K562 (cell line): ENCODE data around the gene AIRE. TPM values are rescaled to one million over a fixed set of nuclear protein-coding genes. Genes with fewer than 3 reads are reported as not detected.
A peak's percentile ranks its signal among the peaks of the same experiment; 100 is the strongest.

Experiments
- CBFB ChIP-seq: sonication (generic); formaldehyde crosslinking; IDR thresholded peaks from 2 replicates; pipeline ENCODE4 v1.4.0; 2020; ENCODE audit warnings: mild to moderate bottlenecking, missing genetic modification reagents
- CBX2 ChIP-seq: fragments of 200-600 bp; sonication (generic); IDR thresholded peaks from one replicate; pipeline ENCODE4 v1.6.1; 2012; ENCODE audit warnings: mild to moderate bottlenecking, low read length, inconsistent platforms; ENCODE audit not compliant: insufficient read depth, poor library complexity, severe bottlenecking
- ELF1 ChIP-seq: fragments of 200-800 bp; sonication (Bioruptor generic); IDR thresholded peaks from 2 replicates; pipeline ENCODE4 v1.6.1; 2016; ENCODE audit warnings: missing genetic modification characterization, missing compliant biosample characterization
- ETV1 ChIP-seq: fragments of 450-650 bp; conservative IDR thresholded peaks from 2 replicates; pipeline ENCODE4 v1.6.1; 2016; ENCODE audit warnings: missing genetic modification characterization, control low read depth, low read depth, missing compliant biosample characterization
- KLF1 ChIP-seq: fragments of 450-650 bp; IDR thresholded peaks from 2 replicates; pipeline ENCODE4 v1.6.1; 2016; ENCODE audit warnings: missing genetic modification characterization, missing compliant biosample characterization
- NFRKB ChIP-seq: fragments of 450-650 bp; IDR thresholded peaks from 2 replicates; pipeline ENCODE4 v1.6.1; 2016; ENCODE audit warnings: low read depth
- PHF8 ChIP-seq: fragments of 200-600 bp; sonication (generic); IDR thresholded peaks from 2 replicates; pipeline ENCODE4 v1.6.1; 2012; ENCODE audit warnings: mixed run types, mild to moderate bottlenecking, inconsistent platforms, low read length, moderate library complexity, borderline replicate concordance
- POLR2AphosphoS5 ChIP-seq: IDR thresholded peaks from 2 replicates; pipeline ENCODE4 v1.6.1; 2011; ENCODE audit warnings: mild to moderate bottlenecking, low read depth, low read length, moderate library complexity; ENCODE audit not compliant: control insufficient read depth, insufficient read depth
- SIN3B ChIP-seq: fragments of 450-650 bp; IDR thresholded peaks from 2 replicates; pipeline ENCODE4 v1.6.1; 2017; ENCODE audit warnings: low read depth, mild to moderate bottlenecking, moderate library complexity
- SREBF2 ChIP-seq: sonication (generic); formaldehyde crosslinking; IDR thresholded peaks from 2 replicates; pipeline ENCODE4 v1.4.0; 2020; ENCODE audit warnings: mild to moderate bottlenecking, missing genetic modification reagents
- ZFPM2 ChIP-seq: fragments of 250-450 bp; sonication (Bioruptor Pico); IDR thresholded peaks from 2 replicates; pipeline ENCODE4 v1.5.1; 2022; ENCODE audit warnings: mild to moderate bottlenecking
- polyA plus RNA-seq, 8 experiments: library from polyadenylated mRNA; depleted of rRNA in 4 of 8; stranded (reverse) in 5 of 8; unstranded in 3 of 8; fragments of >200 nt; fragmentation: Nextera tagmentation in 2 of 8; fragmentation: Illumina TruSeq in 1 of 8; extraction: Ambion mirVana in 2 of 8; extraction: Trizol in 1 of 8; gene quantifications; 2 replicates each; pipeline versions ENCODE4 v1.2.1 to v1.2.3, GENCODE V29; 2011 to 2014; ENCODE audit warnings: inconsistent platforms in 1 of 8, missing spikeins in 1 of 8
- total RNA-seq, 7 experiments: library from RNA; depleted of rRNA in 6 of 7; stranded (reverse); fragments of >200 nt in 6 of 7; fragmentation: Illumina TruSeq in 2 of 7; extraction: Trizol in 2 of 7; gene quantifications; 2 replicates each; pipeline versions ENCODE4 v1.2.1 to v1.2.3, GENCODE V29; 2011 to 2021; ENCODE audit warnings: low replicate concordance in 1 of 7
- TF ChIP-seq, protein P1 (sequence below): fragments of 450-650 bp; IDR thresholded peaks from 2 replicates; pipeline ENCODE4 v1.6.1; 2016; ENCODE audit warnings: borderline replicate concordance
- TF ChIP-seq, protein P2 (sequence below): fragments of 450-650 bp; IDR thresholded peaks from 2 replicates; pipeline ENCODE4 v1.6.1; 2017; ENCODE audit warnings: antibody characterized with exemption
- TF ChIP-seq, protein P3 (sequence below): fragments of 450-650 bp; IDR thresholded peaks from 2 replicates; pipeline ENCODE4 v1.6.1; 2016; ENCODE audit warnings: mild to moderate bottlenecking
- TF ChIP-seq, protein P4 (sequence below), 2 experiments: fragments of 450-650 bp in 1 of 2; sonication (generic) in 1 of 2; formaldehyde crosslinking in 1 of 2; IDR thresholded peaks in 1 of 2; conservative IDR thresholded peaks in 1 of 2; 2 replicates each; pipeline versions ENCODE4 v1.6.1 to v1.8.1; 2016 to 2023; ENCODE audit warnings: mild to moderate bottlenecking in 2 of 2, moderate library complexity in 2 of 2, inconsistent platforms in 1 of 2, missing genetic modification reagents in 1 of 2
- TF ChIP-seq, protein P5 (sequence below), 2 experiments: fragments of 450-650 bp in 1 of 2; sonication (generic) in 1 of 2; formaldehyde crosslinking; conservative IDR thresholded peaks; 2 replicates each; pipeline versions ENCODE4 v1.4.0 to v1.8.1; 2020 to 2022; ENCODE audit warnings: mild to moderate bottlenecking in 1 of 2, missing genetic modification reagents in 1 of 2

Gene AIRE
- total and polyA plus RNA-seq, 9 of the 15 experiments (the other 6 are each of a cell fraction or from before 2014, with no cell fraction given): 0.01 TPM; not detected in 8

DNA sequence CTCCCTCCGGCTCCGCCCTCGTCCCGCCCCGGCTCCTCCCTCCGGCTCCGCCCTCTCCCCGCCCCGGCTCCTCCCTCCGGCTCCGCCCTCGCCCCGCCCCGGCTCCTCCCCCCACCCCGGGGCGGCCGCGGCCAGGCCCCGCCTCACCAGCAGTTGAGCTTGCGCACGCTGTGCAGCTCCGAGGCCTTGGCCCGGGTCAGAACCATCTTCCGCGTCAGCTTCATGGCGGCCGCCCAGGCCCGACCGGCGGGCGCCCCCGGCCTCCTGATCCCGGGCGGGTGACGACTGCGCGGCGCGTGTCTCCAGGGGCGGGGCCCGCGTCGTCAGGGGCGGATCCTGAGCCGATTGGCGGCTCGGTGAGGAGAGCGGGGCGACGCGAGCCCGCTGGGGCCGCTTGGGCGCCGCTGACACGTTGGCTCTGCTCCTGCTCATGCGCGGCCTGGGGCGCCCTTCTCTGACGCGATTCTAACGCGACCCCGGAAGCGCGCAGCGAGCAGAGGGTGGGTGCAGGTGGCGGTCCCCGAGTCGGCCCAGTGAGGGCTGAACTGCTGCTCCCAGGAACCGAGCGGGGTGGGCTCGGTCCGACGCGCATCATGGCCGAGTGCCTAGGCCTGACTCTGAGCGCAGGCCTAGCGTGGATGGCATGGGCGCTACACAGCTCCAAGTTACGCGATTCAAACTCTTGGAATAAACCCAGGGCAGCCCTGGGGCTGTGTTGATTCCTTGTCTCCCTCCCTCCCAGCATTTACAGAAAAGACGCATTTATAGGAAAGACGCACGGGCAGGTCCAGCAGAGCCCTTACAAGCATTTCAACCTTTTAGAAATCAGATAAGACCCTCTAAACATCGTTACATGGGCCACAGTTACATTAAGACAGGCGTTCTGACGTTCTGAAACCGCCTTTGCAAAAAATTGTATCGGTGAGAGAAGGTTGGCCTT, 53.6 kb downstream of the AIRE start, which contains the start of gene CFAP410 (continued):
- TF ChIP-seq, protein P1, sequence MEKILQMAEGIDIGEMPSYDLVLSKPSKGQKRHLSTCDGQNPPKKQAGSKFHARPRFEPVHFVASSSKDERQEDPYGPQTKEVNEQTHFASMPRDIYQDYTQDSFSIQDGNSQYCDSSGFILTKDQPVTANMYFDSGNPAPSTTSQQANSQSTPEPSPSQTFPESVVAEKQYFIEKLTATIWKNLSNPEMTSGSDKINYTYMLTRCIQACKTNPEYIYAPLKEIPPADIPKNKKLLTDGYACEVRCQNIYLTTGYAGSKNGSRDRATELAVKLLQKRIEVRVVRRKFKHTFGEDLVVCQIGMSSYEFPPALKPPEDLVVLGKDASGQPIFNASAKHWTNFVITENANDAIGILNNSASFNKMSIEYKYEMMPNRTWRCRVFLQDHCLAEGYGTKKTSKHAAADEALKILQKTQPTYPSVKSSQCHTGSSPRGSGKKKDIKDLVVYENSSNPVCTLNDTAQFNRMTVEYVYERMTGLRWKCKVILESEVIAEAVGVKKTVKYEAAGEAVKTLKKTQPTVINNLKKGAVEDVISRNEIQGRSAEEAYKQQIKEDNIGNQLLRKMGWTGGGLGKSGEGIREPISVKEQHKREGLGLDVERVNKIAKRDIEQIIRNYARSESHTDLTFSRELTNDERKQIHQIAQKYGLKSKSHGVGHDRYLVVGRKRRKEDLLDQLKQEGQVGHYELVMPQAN: peak; percentile 99
- TF ChIP-seq ELF1 (tag): peak; percentile 100
- TF ChIP-seq, protein P2, sequence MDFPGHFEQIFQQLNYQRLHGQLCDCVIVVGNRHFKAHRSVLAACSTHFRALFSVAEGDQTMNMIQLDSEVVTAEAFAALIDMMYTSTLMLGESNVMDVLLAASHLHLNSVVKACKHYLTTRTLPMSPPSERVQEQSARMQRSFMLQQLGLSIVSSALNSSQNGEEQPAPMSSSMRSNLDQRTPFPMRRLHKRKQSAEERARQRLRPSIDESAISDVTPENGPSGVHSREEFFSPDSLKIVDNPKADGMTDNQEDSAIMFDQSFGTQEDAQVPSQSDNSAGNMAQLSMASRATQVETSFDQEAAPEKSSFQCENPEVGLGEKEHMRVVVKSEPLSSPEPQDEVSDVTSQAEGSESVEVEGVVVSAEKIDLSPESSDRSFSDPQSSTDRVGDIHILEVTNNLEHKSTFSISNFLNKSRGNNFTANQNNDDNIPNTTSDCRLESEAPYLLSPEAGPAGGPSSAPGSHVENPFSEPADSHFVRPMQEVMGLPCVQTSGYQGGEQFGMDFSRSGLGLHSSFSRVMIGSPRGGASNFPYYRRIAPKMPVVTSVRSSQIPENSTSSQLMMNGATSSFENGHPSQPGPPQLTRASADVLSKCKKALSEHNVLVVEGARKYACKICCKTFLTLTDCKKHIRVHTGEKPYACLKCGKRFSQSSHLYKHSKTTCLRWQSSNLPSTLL: no peak
- TF ChIP-seq, protein P3, sequence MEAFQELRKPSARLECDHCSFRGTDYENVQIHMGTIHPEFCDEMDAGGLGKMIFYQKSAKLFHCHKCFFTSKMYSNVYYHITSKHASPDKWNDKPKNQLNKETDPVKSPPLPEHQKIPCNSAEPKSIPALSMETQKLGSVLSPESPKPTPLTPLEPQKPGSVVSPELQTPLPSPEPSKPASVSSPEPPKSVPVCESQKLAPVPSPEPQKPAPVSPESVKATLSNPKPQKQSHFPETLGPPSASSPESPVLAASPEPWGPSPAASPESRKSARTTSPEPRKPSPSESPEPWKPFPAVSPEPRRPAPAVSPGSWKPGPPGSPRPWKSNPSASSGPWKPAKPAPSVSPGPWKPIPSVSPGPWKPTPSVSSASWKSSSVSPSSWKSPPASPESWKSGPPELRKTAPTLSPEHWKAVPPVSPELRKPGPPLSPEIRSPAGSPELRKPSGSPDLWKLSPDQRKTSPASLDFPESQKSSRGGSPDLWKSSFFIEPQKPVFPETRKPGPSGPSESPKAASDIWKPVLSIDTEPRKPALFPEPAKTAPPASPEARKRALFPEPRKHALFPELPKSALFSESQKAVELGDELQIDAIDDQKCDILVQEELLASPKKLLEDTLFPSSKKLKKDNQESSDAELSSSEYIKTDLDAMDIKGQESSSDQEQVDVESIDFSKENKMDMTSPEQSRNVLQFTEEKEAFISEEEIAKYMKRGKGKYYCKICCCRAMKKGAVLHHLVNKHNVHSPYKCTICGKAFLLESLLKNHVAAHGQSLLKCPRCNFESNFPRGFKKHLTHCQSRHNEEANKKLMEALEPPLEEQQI: no peak
- TF ChIP-seq, protein P4, sequence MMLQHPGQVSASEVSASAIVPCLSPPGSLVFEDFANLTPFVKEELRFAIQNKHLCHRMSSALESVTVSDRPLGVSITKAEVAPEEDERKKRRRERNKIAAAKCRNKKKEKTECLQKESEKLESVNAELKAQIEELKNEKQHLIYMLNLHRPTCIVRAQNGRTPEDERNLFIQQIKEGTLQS (IDR thresholded peaks at IDR 0.05): no peak
- TF ChIP-seq, protein P4 (CRISPR knock-in tag; conservative IDR thresholded peaks at IDR 0.05): peak; percentile 57; the same call in 1 of the 2 replicates
- TF ChIP-seq NFRKB: peak; percentile 84
- peak; percentile 99 for TF ChIP-seq PHF8
- peak; percentile 54; the same call in 1 of the 2 replicates for TF ChIP-seq POLR2AphosphoS5
- TF ChIP-seq SREBF2 (CRISPR knock-in tag): no peak
- TF ChIP-seq ZFPM2 (CRISPR knock-in tag): no peak
- TF ChIP-seq ETV1 (tag): peak; percentile 90
- TF ChIP-seq CBX2: no peak
- peak; percentile 64; the same call in 1 of the 2 replicates for TF ChIP-seq KLF1 (tag)
- no peak for TF ChIP-seq CBFB
- peak; percentile 97 for TF ChIP-seq SIN3B
- TF ChIP-seq, protein P5, sequence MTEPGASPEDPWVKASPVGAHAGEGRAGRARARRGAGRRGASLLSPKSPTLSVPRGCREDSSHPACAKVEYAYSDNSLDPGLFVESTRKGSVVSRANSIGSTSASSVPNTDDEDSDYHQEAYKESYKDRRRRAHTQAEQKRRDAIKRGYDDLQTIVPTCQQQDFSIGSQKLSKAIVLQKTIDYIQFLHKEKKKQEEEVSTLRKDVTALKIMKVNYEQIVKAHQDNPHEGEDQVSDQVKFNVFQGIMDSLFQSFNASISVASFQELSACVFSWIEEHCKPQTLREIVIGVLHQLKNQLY (CRISPR knock-in tag; conservative IDR thresholded peaks at IDR 0.05): 0 out of 4 replicates have a peak, but pooled peaks of 1 of the 2 experiments have one; percentile 82
